Stimulated activated CD8-positive, alpha-beta memory T cell treated with anti-CD3 and anti-CD28 coated beads, Interleukin-7, amount 100 ng/mL, for 4 hours (primary cell): ENCODE data around the gene RIC1.
"Not testable (repeated sequence)": the region's sequence is repeated elsewhere in the genome, so short reads cannot be mapped to it uniquely, and the experiment has no call there.

ENCODE experiments used
- DNase-seq, 2 donors: peaks; one replicate each; pipeline ENCODE4 v3.0.0-alpha.2; 2020; ENCODE audit warnings: low read depth in 2 of 2

RIC1 gene

GRCh38 chr9:5671711-5672353 is 42.9 kb downstream of the RIC1 start:
- DNase-seq = no peak

- DNase-seq = not testable (repeated sequence)
Measured at GRCh38 chr9:5675046-5675445, 46.1 kb downstream of the RIC1 start.

DNA sequence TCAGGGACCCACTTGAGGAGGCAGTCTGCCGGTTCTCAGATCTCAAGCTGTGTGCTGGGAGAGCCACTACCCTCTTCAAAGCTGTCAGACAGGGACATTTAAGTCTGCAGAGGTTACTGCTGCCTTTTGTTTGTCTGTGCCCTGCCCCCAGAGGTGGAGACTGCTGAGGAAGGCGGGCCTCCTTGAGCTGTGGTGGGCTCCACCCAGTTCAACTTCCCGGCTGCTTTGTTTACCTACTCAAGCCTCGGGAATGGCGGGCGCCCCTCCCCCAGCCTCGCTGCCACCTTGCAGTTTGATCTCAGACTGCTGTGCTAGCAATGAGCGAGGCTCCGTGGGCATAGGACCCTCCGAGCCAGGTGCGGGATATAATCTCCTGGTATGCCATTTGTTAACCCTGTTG is 54.7 kb downstream of the RIC1 start:
- not testable (repeated sequence) for DNase-seq

- DNase-seq = no peak
Measured at GRCh38 chr9:5684101-5684500, 55.2 kb downstream of the RIC1 start.

DNA sequence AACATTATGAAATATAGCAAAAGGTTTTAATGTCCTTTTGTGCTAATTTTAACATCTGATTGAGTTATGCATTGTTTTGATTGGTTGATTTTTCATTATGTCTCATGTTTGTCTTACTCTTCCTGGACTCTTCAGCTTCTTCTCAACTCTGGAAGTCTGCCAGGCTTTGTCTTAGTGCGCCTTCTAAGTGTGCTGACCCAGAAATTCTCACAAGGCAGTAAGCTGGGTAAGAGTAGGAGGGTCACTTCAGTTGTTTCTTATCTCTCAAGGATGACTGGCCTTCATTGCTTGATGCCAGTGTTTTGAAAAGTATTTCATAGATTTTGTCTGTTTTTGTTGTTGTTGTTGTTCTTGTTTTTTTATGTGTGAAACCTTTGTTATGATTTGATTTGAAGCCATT is 59.2 kb downstream of the RIC1 start:
- no peak for DNase-seq

- DNase-seq = no peak
Measured at GRCh38 chr9:5690278-5690677, 61.4 kb downstream of the RIC1 start.

GRCh38 chr9:5695860-5696259 is 67.0 kb downstream of the RIC1 start:
- DNase-seq = no peak

- DNase-seq = no peak
Measured at GRCh38 chr9:5696884-5697283, 68.0 kb downstream of the RIC1 start.

DNA sequence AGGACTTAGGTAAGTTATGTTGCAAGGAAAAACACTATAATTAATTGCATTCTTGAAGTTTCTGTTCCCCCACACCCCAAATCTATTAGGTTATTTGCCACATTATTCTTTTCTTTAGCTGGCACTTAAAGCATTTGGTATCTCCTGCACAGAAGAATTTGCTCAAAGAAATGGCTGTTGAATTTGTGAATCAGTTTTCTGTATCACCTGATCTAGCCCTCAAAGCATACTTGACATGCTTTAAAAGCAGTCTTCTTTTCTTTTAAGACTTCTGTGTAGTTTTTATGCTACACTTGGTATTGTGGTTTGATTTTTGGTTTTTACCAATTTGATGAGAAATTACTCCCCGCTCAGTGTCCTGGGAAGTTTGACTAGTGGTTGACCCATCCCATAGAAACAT is 69.1 kb downstream of the RIC1 start:
- DNase-seq = no peak

DNA sequence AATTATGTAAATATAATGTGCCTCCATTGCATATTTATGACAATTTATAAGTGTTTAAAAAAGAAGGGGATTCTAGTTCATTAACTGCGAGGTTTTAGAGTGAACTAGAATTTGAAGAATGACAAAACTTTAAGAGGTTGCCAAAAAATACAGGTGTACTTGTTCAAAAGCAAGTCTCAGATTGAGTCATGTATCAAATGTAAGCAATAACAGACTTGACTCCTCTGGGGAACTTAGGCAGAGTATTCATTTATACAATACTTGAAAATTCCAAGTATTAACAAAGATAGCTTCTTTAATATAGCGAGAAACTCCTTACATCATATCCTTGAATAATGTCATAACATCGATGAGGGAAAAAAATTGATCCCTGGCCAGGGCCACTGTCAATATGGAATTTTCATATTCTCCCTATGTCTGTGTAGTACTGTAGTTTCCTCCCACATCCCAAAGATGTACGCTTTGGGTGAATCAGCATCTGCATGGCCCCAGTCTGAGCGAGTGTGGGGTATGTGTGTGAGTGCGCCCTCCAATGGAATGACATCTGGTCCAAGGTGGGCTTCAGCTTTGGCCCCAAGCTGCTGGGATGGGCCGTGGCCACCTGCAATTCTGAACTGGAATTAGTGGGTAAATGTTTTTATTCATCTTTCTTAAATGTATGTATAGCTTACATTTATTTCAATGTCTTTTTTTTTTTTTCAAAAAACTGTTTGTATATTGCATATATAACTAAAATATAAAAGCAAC is 70.1 kb downstream of the RIC1 start:
- no peak for DNase-seq

- no peak for DNase-seq
Measured at GRCh38 chr9:5708414-5708813, 79.5 kb downstream of the RIC1 start.

DNA sequence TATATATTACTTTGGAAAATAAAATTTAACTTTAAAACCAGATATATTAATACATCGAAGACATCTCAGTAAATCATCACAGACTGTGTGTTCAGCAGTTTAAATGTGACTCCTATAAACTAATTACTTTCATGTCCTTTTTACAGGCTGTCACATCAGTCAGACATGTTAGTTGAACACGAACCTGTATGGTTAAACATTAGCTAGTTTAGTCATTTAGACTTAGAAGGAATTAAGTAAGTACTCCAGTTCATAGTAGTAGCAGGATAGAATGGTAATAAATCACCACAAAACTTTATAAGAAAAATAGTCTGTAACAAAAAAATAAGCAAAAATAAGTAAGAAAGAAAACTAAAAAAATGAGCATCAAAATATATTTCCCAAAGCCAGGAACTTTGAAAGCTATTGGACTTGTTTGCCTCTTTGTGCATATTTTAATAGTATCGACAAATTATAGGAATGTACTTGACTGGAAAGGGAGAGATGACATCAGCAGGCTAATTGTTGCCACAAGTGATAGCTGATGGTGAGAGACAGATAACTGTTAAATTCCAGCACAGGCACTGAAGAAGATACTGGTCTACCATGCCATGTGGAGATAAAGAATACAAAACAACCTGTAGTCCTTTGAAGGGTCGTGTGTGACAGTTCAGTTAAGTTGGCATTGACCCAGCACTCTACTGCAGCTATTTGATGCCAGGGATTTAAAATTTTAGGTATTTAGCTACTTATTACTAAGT is 83.9 kb downstream of the RIC1 start:
- DNase-seq = no peak

DNA sequence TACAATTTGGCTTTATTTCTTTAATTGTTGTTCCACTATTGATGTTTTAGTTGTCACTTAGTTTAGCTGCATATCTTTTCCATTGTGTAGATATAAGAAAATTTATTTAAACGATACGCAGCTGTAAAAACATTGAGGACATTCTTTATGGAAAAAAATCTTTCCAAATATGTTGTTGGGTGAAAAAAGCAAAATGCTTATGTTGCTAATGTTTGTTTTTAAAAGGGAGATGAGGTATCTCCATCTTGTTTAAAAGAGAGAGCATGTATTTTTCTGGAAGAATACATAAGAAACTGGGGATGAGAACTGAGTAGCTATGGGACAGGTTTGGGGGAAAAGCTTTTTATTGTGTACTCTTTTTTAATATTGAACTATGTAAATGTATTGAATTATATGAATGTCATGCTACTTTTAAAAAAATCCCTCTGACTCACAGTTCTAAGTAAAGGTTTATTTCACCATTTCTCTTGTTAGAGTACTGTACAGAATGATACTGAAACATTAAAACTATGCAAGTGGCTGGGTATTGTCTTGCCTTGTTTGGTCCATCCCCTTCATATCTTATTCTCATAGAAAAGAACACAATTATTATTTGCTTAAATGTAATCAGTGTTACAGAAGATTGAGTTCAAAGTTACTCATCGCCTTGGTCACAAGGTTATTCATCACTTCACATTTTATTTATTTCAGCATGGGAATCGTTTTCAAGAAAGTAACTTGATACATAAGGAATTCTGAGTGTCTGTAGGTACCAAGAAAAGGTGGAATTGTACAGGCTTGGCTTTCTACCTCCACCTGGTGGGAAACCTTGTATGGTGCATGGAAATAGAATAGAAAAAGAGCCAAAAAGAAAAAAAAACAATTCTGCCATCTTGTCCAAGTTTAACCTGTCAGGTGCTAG is 85.8 kb downstream of the RIC1 start:
- no peak for DNase-seq

GRCh38 chr9:5715548-5716127 is 86.7 kb downstream of the RIC1 start:
- no peak for DNase-seq

GRCh38 chr9:5717434-5717833 is 88.5 kb downstream of the RIC1 start:
- not testable (repeated sequence) for DNase-seq

DNA sequence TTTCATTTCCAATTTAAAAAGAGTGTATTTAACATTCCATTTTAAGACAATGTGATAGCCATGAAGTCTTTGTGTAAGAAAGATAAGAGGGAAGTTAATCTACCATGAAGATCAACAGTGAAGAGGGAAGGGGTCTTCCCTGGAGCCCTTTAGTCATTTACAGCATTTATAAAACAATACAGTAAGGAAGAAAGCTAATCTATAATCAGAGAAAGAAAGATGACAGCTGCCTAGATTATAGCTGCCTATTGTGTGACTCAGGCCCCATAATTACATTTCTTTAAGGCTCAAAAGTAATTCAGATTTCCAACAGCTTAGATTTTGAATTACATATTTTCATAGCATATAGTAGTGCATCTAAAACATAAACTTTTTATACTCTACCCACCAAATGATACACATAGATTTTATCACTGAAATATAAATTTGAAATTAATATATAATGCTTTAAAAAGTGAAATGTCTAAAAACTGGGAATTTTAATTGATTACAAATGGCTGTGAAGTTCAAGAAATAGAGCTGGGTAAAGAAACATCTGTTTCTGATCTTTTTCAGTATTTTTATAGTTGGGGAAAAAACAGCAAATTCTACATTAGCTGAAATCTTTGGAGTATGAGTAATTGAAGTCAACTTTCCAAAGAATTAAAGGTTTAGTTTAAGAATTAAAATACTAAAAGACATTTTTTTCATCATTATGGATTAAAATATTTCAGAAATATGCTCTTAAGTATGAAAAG is 89.6 kb downstream of the RIC1 start:
- DNase-seq = no peak

GRCh38 chr9:5719100-5719926 is 90.4 kb downstream of the RIC1 start:
- no peak for DNase-seq

DNA sequence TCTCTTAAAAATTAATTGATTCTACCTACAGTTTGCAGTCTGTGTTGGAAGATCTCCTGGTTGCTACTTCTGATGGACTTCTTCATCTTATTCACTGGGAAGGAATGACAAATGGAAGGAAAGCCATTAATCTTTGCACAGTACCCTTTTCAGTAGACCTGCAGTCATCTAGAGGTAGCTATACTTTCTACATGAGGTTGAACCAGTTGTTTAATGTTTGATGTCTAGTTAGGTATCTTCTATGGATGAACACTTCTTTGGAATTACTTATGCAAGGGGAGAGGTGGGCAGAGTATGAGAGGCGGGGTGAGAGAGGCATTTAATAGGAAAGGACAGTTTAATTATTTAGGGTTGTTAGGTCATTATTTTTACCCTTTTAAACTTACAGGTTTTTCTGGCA is 91.2 kb downstream of the RIC1 start:
- no peak for DNase-seq

GRCh38 chr9:5721279-5722087 is 92.6 kb downstream of the RIC1 start:
- DNase-seq = no peak
